GM18526 (cell line): ENCODE measurements around the gene B3GALT6.

Source experiments
- POLR2A ChIP-seq: IDR thresholded peaks from 3 replicates; pipeline ENCODE4 v1.6.1; 2011; ENCODE audit not compliant: insufficient read length; ENCODE audit errors: extremely low read depth

The B3GALT6 gene

DNA sequence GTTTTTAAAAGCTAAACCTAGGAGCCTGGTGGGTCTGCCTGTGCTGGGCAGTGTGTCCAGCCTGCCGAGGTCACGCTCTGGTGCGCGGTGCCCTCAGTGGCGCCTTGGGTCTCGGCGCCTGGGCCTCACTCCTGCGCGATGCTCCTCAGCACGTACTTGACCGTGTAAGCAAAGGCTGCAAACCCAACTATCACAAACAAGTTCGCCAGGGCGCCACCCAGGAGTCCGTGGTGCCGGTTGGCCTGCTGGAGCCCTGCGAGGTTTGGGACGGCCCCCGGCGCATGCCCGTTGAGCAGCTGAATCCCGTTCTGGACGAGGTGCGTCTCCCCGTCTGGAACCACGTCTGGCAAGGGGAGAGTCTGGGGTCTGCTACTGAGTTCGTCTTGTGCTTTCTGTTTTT is 23.0 kb downstream of the B3GALT6 start:
- TF ChIP-seq POLR2A, result no peak

DNA sequence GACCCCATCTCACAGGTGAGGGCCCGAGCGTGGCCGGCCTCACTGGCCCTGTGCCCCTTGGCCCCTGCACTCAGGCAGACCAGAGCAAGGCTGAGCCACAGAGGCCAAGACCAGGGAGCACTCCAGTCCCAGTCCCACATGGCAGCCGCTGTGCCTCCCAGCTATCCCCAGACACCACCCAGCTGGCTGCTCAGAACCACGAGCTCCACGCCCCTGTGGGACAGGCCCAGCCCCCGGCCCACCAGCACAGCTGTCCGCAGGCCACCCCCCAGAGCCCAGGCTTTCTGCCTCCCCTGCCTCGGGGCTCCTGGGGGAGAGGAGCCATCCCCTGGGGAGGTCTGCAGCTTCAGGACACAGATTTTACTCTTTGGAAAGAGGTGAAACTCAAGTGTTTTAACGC is 23.6 kb downstream of the B3GALT6 start:
- no peak for TF ChIP-seq POLR2A

DNA sequence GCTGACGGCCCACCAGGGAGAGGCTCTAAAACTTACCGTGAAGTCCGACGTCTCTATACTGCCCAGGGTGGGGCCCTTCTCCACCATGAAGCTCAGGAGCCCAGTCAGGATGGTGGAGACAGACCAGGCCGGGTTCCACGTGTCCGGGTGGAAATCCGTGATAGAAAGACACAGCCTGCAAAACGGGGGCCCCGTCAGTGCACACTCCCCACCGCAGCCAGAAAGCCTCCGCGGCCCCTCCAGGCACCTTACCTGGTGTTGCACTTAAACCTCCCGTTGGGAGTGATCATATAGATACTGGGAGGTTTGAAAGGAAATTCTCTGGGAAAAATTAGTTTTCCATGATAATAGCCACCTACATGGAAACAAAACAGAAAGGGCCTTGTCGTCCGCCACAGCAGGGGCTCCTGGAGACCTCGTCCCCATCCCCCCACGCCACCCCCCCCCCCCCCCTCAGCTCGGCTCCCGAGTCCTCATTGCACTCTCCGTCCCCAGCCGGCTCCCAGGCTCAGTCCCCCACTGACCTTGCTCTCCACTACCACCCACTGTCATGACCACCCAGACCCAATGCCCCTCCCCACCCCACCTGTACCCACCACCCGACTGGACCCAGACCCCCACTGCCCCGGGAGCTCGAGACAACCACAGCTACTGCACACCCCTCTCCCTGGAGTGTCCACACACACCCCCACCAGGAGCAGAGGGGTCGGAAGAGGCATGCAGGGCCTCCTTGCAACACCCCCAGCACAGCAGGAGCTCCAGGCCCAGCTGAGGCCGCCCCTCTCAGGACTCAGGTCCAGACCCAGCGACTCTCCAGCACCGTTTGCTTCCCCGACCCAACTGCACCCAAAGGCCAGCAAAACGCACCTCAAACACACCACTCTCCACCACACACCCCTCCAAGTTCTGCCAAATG is 25.2 kb downstream of the B3GALT6 start:
- no peak for TF ChIP-seq POLR2A

DNA sequence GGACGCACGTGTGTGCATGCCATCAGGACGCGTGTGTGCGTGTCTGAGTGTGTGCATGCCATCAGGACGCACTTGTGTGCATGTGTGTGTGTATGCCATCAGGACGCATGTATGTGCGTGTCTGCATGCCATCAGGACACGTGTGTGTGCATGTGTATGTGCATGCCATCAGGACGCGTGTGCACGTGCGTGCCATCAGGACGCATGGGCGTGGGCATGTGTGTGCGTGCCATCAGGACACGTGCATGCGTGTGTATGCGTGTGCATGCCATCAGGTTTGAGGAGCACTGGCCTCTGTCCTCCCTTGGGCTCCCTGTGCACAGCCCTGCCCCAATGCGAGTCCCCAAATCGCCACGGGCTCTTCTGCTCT is 27.1 kb downstream of the B3GALT6 start:
- TF ChIP-seq POLR2A, result no peak

DNA sequence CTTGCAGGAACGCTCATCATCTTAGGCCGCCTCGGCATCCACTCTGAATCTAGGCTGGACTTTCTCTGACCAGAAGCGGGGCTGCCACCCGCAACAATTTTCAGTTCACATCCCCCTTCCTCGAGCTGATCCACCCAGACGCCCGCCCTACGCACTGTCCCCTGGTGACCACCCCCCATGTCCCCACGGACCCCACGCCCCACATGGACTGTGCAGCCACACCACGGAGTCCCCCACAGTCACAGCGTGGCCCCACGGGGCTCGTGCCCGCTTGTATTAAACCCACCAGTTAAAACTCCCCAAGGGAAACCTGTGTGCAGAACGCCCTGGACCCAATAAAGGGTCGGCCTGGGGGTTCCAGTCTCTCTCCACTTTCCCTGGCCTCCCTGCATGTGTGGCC is 27.5 kb downstream of the B3GALT6 start:
- no peak for TF ChIP-seq POLR2A

DNA sequence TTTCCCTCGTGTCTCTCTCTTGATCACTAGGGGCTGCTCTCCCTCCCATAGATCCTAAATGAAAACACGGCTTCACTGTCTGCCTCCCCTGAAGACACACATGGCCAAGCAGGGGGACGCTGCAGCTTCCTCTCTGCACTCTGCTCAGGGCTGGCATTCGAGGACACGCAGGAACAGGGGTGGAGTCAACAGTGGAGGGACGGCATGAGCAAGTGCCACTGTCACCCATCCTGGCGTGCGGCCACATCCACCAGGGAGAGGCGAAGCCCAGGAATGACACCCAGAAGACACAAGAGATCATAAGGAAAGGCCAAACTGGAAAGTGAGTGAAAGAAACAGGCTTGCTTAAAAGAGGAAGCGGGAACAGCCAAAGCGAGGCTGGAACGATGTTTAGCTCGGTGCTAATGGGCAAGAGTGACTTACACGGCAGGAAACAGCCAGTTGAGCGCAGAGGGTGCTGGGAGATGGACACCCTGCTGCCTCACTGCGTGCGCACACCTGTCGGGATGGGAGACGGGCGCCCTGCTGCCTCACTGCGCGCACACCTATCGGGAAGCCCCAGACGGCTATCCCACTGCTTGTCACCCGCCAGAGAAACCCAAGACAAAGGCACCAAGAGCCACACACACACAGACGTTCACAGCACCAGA is 28.0 kb downstream of the B3GALT6 start:
- TF ChIP-seq POLR2A, result no peak

DNA sequence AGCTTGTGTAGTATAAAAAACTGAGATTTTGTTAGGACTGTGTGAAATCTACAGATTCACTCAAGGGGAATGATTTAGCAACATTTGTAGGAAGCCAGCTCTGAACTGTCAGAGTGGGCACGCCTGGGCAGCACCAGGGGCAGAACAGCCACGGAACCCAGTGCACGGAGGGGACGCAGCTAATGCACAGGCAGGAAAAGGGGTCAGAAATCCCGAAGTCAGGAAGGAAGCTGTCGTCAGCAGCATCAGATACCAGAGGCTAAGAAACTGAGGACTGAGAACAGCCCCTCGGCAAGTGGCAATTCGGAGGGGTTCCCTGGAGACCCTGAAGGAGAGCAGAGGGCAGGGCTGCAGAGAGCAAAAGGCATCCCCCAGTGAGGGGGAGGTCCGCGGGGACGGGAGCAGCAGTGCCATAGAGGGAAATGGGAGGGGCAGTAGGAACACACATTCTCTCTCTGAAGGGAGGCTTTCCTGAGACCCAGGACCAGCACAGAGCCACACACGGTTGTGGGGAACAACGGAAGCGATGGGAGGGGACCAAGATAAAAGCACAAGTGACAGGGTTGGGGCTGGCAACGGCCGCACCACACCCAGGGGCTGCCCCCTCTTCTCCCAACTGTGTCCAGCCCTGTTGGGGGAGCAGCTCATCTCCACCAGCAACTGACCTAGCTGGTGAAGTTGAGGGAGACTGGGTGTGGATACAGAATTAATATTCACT is 29.0 kb downstream of the B3GALT6 start:
- TF ChIP-seq POLR2A, result no peak

DNA sequence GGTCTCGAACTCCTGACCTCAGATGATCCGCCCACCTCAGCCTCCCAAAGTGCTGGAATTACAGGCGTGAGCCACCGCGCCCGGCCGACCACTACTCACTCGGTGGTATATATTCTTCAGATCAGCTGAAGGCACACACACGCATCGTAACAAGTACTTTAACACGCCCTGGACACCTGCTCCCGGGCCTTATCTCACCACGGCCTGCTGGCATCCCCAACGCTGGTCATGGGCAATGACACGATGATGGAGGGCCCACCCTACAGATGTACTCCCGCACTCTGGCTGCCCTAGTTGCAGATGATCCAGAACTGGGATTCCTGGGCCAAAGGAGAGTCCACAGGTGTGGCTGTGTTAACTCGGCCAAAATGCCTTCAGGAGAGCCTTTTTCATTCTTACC is 30.0 kb downstream of the B3GALT6 start:
- no peak for TF ChIP-seq POLR2A

DNA sequence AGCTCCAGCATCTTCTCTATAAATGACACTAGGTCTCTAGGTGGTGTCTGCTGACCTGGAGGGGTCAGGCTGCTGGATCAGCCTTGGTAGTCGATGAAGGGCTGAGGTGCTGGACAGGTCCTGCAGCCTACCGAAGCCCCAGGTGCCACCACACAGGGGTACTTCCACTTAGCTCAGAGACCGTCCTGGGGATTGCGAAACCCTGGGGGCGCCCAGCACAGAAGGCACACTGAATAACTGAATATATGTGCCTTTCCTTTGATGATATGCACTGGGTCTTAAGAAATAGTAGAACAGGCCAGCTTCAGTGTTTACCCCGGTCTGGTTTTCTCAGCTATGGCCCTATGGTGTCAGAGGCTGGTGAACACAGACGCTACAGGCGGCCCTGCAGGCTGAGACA is 30.7 kb downstream of the B3GALT6 start:
- TF ChIP-seq POLR2A, result no peak

DNA sequence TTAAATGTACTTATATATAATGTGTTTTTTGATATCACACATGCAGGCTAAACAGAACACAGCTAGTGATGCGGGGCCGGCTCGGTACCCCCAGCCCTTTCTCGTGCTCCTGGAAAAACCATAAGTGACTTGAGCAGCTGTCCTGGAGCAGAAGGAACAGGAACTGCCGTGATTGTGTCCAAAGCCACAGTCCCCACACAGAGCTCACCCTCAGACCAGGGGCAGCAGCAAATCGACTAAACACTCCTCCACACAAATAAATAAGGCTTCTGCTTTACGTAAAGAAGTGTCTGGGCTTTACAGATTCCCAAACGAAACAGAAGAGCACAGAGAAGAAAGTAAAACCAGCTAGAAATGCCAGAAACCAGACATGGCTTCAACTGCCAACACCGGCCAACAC is 32.0 kb downstream of the B3GALT6 start:
- TF ChIP-seq POLR2A, result no peak

DNA sequence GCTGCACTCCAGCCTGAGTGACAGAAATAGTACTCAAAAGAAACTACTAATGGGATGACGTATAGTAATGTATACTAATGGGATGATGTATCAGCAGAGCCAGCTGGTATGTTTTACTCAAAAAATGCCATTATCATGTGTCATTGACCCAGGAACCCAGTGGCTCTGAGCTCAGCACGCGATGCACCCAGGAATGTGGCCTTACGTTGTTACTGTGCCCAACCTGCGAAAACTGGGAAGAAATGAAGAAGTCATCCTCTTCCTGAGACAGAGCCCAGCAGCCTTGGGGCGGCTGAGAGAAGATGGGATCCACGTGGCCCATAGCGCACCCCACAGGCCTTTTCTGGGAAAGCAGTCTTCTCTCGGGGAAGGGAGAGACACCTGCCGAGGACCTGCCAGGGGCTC is 32.8 kb downstream of the B3GALT6 start:
- TF ChIP-seq POLR2A, result no peak

DNA sequence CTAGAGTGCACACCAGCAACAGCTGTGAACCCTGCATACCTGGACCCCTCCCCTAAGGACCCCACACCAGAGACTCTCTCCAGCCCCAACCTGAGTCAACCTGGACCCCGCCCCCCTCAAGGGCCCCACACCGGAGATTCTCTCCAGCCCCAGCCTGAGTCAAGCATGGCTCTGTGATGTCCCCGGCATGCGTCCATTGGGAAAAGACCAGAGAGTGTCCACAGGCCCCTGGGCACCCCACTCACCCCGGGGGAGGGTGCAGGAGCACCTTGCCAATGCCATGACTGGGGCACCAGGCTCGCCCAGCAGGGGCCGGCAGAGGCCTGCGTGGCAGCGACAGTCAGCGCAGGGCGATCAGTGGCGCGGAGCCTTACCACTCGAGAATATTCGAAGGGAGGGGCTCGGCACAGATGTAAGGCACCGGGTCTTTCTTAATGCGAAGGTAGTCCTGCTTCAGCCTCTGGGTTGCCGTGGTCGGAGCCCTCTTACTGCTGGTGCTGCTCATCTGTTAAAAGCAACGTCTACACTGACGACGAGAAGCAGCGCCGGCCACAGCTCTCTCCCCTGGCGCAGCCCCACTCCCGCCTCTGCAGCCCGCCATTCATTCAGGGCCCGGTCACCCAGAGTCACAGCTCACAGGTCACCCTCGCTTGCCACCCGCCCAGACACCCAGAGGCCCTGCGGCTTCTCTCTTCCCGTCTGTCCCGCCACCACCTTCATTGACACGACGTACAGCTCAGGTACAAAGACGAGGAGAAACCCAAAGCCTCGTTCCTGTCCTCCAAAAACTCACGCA is 35.6 kb downstream of the B3GALT6 start:
- no peak for TF ChIP-seq POLR2A

DNA sequence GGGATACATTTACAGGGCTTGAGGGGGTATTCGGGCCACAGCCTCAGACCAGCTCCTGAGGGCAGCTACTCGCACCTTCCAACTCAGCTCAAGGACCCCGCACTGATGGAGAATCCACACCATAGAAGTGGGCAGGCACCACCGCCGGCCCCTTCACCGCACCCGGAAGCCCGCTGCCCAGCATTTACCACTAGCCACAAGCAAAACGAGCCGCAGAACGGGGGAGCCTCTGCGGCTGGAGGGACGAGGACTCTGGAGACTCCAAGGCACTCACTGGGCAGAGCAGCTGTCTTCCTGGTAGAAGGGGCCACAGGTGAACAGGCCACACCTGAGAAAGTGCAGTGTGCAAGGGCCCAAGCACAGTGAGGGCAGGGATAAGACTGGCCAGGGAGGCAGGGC is 36.2 kb downstream of the B3GALT6 start:
- TF ChIP-seq POLR2A, result no peak

DNA sequence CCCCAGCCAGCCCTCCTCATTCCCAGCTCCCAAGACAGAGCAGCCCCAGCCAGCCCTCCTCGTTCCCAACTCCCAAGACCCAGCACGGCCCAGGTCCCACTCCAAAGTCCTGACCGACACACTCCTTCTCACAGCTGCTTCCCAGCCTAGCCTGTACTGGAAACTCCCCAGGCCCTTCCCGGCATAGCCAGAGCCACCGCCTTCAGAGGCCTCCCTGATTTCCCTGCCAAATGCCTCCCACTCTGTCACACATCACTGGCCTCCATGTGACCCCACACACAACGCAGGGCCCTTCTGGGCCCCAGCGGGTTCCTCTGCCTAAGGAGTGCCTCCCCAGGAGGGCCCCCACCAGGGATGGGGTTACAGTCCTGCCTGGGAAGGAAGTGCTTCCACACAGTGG is 38.8 kb downstream of the B3GALT6 start:
- no peak for TF ChIP-seq POLR2A

DNA sequence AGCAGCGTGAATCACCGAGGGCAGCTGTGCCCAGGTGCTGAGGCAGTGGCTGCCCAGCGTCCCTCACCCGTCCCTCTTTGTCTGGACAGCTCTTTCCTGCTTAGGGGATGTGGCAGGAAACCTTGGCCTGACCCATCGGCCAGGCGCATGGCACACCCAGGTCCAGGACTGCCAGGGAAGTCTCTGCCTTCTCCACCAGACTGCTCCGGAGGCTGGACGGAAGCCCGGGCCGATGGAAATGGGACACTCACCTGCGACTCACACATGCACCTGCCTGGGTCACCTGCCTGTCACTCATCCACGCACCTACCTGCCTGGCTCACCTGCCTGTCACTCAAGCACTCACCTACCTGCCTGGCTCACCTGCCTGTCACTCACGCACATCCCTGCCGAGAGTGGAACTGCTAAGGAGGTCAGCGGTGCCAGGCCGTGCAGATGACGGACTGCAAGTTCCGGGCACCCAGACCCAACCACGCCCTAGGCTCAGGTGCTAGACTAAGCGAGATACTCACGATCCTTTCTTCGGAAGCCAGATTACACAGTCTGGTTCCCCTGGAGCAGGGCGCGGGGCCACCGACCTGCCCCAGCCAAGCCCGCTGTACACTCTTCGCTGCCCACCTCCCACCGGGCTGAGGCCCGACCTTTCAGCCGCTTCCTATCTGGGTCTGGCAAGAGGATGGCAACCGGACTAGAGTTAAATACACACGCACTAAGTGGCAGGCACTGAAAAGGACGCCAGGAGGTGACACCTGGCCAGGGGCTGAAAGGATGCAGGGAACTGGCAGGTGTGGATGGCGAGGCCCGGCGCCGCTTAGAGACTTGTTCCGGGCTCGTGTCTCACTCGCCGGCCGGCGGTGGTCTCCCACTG is 40.5 kb downstream of the B3GALT6 start:
- no peak for TF ChIP-seq POLR2A

DNA sequence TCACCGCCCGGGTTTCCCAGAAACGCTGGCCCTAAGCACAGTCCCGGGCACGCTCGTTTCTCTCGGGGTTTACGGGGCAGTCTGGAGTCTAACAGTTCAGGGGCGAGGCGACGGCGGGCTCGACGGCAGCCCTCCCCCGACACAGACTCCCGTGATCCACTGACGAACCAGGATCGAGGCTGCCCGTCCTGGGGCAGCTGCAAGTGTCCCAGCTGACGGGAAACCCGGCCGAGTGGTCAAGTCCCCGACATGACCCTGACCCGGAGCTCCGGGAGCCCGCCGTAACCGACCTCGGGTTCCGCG is 41.1 kb downstream of the B3GALT6 start:
- TF ChIP-seq POLR2A, result no peak
